GM18526 (cell line): Measurements from ENCODE around the gene ADAM17.

Experiments used
- POLR2A ChIP-seq: IDR thresholded peaks from 3 replicates; pipeline ENCODE4 v1.6.1; 2011; ENCODE audit not compliant: insufficient read length; ENCODE audit errors: extremely low read depth

Gene ADAM17

GRCh38 chr2:9555297-9556120, at the start of gene ADAM17:
ADAM17 (minus strand) TSS chr2:9555830; CDS start chr2:9555605, 225 bp downstream.
- peak; percentile 91 for TF ChIP-seq POLR2A

GRCh38 chr2:9602412-9602811, 46.8 kb upstream of the ADAM17 start:
- TF ChIP-seq POLR2A: no peak

- no peak for TF ChIP-seq POLR2A
Measured at GRCh38 chr2:9601397-9601796, 45.8 kb upstream of the ADAM17 start.

GRCh38 chr2:9599430-9599829, 43.8 kb upstream of the ADAM17 start:
- TF ChIP-seq POLR2A: no peak

GRCh38 chr2:9596621-9597311, 41.1 kb upstream of the ADAM17 start:
- TF ChIP-seq POLR2A: no peak

GRCh38 chr2:9595746-9596145, 40.1 kb upstream of the ADAM17 start:
- TF ChIP-seq POLR2A: no peak

GRCh38 chr2:9594366-9595054, 38.9 kb upstream of the ADAM17 start:
- TF ChIP-seq POLR2A: no peak

- TF ChIP-seq POLR2A: no peak
Measured at GRCh38 chr2:9593925-9594324, 38.3 kb upstream of the ADAM17 start.

- TF ChIP-seq POLR2A: no peak
Measured at GRCh38 chr2:9592699-9593098, 37.1 kb upstream of the ADAM17 start.

GRCh38 chr2:9590641-9591040, 35.0 kb upstream of the ADAM17 start:
- no peak for TF ChIP-seq POLR2A

GRCh38 chr2:9586465-9586864, 30.8 kb upstream of the ADAM17 start:
- no peak for TF ChIP-seq POLR2A

- TF ChIP-seq POLR2A: no peak
Measured at GRCh38 chr2:9585486-9585885, 29.9 kb upstream of the ADAM17 start.

- no peak for TF ChIP-seq POLR2A
Measured at GRCh38 chr2:9582624-9583023, 27.0 kb upstream of the ADAM17 start.

- no peak for TF ChIP-seq POLR2A
Measured at GRCh38 chr2:9578467-9579235, 23.0 kb upstream of the ADAM17 start.

GRCh38 chr2:9574331-9574730, 18.7 kb upstream of the ADAM17 start:
- no peak for TF ChIP-seq POLR2A
